Ascending aorta (tissue), 2 donors: ENCODE data around the gene P4HTM. TPM values are rescaled to one million over a fixed set of nuclear protein-coding genes. Genes with fewer than 3 reads are reported as not detected.

Source experiments
- DNase-seq, 2 donors: peaks; one replicate each; pipeline ENCODE4 v3.0.0-alpha.2; 2019; ENCODE audit warnings: low spot score in 2 of 2
- H3K27ac ChIP-seq, 2 donors: fragments of 200-600 bp; sonication (generic); one replicate each; pipeline ENCODE4 v1.5.1; 2016 to 2017; ENCODE audit warnings: mild to moderate bottlenecking in 1 of 2
- H3K27me3 ChIP-seq: fragments of 200-600 bp; sonication (generic); one replicate; pipeline ENCODE4 v1.5.1; 2017
- H3K36me3 ChIP-seq, 2 donors: fragments of 200-600 bp; sonication (generic); one replicate each; pipeline ENCODE4 v1.5.1; 2016
- H3K4me1 ChIP-seq, 2 donors: fragments of 200-600 bp; sonication (generic); one replicate each; pipeline ENCODE4 v1.5.1; 2016 to 2017; ENCODE audit warnings: mild to moderate bottlenecking in 1 of 2
- H3K4me3 ChIP-seq, 2 donors: fragments of 200-600 bp; sonication (generic); one replicate each; pipeline ENCODE4 v1.5.1; 2016 to 2017; ENCODE audit warnings: mild to moderate bottlenecking in 1 of 2
- H3K9me3 ChIP-seq, 2 donors: fragments of 200-600 bp; sonication (generic); one replicate each; pipeline ENCODE4 v1.5.1; 2016
- intact Hi-C: fragments of 100-400 bp; cut with DNase I; formaldehyde crosslinking; loops from one replicate; pipeline ENCODE4 v1.15.1; 2023
- total RNA-seq: library from RNA; depleted of rRNA; stranded (reverse); fragments of >200 nt; gene quantifications from one replicate; pipeline ENCODE4 v1.1.0, GENCODE V29; 2016
- TF ChIP-seq, protein P1 (sequence below), 3 experiments: fragments of 200-600 bp in 2 of 3; fragments of 450-650 bp in 1 of 3; sonication (generic) in 2 of 3; IDR thresholded peaks; one replicate each; pipeline ENCODE4 v1.5.1; 2016 to 2019; ENCODE audit warnings: antibody characterized with exemption in 3 of 3, mild to moderate bottlenecking in 1 of 3, moderate library complexity in 1 of 3

The P4HTM gene, protein sequence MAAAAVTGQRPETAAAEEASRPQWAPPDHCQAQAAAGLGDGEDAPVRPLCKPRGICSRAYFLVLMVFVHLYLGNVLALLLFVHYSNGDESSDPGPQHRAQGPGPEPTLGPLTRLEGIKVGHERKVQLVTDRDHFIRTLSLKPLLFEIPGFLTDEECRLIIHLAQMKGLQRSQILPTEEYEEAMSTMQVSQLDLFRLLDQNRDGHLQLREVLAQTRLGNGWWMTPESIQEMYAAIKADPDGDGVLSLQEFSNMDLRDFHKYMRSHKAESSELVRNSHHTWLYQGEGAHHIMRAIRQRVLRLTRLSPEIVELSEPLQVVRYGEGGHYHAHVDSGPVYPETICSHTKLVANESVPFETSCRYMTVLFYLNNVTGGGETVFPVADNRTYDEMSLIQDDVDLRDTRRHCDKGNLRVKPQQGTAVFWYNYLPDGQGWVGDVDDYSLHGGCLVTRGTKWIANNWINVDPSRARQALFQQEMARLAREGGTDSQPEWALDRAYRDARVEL
- total RNA-seq = 71.9 TPM

DNA sequence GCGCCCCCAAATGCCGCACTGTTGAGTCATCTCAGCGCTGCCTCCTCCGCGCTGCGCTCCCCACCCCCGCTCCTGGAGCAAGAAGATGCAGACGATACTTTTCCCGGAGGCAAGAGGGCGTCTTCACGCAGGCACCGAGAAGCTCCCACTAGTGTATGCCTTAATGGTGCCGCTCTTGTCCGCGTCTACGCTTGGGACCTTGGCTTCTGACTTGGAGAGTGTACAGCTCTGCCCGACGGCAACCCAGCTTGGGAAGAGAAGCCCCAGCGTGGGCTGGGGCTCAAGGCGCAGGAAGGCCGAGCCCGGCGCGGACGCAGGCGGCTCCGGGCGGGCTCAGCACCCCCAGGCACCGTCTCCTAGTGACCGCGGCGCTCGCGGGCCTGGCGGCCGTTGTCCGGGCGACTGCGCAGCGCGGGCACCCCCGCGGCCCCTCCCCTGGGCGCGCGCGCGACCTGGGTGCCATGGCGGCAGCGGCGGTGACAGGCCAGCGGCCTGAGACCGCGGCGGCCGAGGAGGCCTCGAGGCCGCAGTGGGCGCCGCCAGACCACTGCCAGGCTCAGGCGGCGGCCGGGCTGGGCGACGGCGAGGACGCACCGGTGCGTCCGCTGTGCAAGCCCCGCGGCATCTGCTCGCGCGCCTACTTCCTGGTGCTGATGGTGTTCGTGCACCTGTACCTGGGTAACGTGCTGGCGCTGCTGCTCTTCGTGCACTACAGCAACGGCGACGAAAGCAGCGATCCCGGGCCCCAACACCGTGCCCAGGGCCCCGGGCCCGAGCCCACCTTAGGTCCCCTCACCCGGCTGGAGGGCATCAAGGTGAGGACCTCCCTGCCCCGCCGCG, at the start of gene P4HTM:
Gene P4HTM (plus strand): TSS at position 446 of the 840 bp plus-strand sequence. CDS start 16 bp downstream, at position 462.
- peaks cover under 1 to 5% of the 10 kb centered on the region in 2 donors for H3K36me3 ChIP-seq
- intact Hi-C loops = loop anchor here (1.0 to 2.0 kb wide), 3 partner anchors 17 to 103 kb away; partner anchors contain the start of genes DALRD3 and WDR6
- H3K27ac ChIP-seq = peak within 1 kb of the TSS; percentile 92 to 97
- peak; percentile 46 to 96 for DNase-seq
- peak within 1 kb of the TSS; percentile 80 to 99 for H3K4me3 ChIP-seq
- no peaks in the 10 kb centered on the region for H3K27me3 ChIP-seq
- TF ChIP-seq, protein P1, sequence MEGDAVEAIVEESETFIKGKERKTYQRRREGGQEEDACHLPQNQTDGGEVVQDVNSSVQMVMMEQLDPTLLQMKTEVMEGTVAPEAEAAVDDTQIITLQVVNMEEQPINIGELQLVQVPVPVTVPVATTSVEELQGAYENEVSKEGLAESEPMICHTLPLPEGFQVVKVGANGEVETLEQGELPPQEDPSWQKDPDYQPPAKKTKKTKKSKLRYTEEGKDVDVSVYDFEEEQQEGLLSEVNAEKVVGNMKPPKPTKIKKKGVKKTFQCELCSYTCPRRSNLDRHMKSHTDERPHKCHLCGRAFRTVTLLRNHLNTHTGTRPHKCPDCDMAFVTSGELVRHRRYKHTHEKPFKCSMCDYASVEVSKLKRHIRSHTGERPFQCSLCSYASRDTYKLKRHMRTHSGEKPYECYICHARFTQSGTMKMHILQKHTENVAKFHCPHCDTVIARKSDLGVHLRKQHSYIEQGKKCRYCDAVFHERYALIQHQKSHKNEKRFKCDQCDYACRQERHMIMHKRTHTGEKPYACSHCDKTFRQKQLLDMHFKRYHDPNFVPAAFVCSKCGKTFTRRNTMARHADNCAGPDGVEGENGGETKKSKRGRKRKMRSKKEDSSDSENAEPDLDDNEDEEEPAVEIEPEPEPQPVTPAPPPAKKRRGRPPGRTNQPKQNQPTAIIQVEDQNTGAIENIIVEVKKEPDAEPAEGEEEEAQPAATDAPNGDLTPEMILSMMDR (IDR thresholded peaks at IDR 0.05) = peak in 2 of 3 experiments; percentile 35 to 45
- no peaks in the 10 kb centered on the region for H3K9me3 ChIP-seq
- H3K4me1 ChIP-seq = peaks cover 10 to 26% of the 10 kb centered on the region in 2 donors

DNA sequence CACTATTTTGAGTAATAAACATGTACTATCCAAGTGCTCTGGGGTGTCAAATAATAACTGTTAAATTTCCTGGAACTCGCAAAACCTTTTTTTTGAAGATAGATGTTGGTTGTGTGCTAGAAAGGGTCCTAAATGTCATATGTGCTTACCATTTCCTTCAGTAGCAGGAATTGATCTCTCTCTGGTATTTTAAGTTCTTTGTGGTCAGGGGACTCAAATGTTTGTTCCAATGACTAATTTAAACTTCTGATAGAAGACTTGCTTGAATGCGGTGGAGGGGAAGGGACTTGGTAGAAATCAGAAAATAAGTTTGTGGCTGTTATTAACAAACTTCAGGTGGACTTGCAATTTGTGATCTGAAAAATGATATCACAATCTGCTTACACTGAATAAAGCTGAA, 44.6 kb upstream of the P4HTM start:
- Histone ChIP-seq H3K9me3 (no peaks in the 10 kb centered on the region), H3K27ac (no peak overlapping the region), H3K4me3 (no peak overlapping the region), H3K36me3 (peaks cover 2 to 8% of the 10 kb centered on the region in 2 donors), H3K27me3 (no peaks in the 10 kb centered on the region), H3K4me1 (no peaks in the 10 kb centered on the region)
- intact Hi-C loops = no loop called here
- TF ChIP-seq, protein P1 (IDR thresholded peaks at IDR 0.05) = no peak
- no peak for DNase-seq

DNA sequence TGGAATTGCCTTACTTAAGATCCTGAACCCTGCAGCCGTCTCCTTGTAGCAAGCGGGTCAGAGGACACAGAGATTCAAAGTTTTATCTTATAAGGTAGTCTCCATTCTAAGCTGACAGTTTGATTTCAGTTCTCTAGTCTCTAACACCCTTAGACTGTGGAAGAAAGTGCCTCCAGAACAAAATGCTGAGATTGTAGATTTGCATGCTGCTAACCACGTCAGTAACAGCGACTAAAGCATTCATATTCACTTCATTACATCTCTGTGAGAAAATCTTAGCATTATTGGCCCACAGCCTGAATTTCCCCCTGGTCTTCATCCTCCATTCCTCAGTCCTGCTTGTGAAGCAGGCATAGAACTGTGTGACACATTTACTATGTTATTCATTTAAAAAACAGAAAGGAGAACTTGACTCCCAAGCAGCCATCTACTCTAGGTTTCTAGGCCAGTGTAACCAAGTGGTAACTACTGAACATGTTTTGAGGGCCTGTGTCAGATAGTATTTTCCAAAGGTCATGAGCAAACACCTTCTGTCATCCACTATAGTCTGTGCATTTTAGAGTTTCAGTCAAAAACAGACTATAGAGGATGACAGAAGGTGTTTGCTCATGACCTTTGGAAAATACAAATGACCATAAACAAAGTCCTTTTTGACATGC, 44.0 kb upstream of the P4HTM start:
- Histone ChIP-seq H3K27me3 (no peaks in the 10 kb centered on the region), H3K4me3 (no peak overlapping the region), H3K27ac (no peak overlapping the region), H3K36me3 (peaks cover 2 to 8% of the 10 kb centered on the region in 2 donors), H3K9me3 (no peaks in the 10 kb centered on the region), H3K4me1 (no peaks in the 10 kb centered on the region)
- TF ChIP-seq, protein P1 (IDR thresholded peaks at IDR 0.05) = no peak
- DNase-seq = no peak
- intact Hi-C loops = no loop called here

DNA sequence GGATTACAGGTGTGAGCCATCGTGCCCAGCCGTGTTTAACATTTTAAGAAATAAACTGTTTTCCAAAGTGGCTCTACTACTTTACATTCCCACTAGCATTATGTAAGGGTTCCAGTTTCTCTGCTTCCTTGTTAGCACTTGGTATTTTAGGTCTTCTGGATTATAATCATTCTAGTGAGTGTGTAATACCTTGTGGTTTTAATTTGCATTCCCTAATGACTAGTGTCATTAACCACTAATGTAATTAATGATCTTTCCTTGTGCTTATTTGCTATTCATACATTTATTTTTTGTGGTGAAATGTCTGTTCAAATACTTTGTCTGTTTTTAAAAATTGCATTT, 40.7 kb upstream of the P4HTM start:
- H3K27me3 ChIP-seq = no peaks in the 10 kb centered on the region
- H3K27ac ChIP-seq = peak overlapping the region; percentile 69 to 75
- H3K9me3 ChIP-seq = no peaks in the 10 kb centered on the region
- no peaks in the 10 kb centered on the region for H3K4me1 ChIP-seq
- peaks cover 11 to 19% of the 10 kb centered on the region in 2 donors for H3K36me3 ChIP-seq
- peak overlapping the region in 1 of 2 donors; percentile 36 for H3K4me3 ChIP-seq
- TF ChIP-seq, protein P1 (IDR thresholded peaks at IDR 0.05) = no peak
- no peak for DNase-seq
- intact Hi-C loops = no loop called here

DNA sequence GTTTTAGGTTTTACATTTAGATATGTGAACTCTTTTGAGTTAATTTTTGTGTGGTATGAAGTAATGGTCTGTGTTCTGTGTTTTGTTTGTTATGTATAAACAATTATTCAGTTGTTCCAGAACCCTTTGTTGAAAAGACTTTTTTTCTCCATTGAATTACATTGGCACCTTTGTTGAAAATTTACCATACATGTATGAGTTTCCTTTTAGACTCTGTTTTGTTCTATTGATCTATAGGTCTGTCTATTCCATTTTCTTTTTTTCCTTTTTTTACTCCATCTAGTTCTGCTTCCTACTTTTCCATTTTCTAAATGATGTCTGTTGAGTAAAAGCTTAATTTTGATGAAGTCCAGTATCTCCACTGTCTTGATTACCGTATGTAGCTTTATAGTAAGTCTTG, 40.0 kb upstream of the P4HTM start:
- H3K27ac ChIP-seq = peak overlapping the region in 1 of 2 donors; percentile 75
- no peaks in the 10 kb centered on the region for H3K4me1 ChIP-seq
- H3K4me3 ChIP-seq = no peak overlapping the region
- no peaks in the 10 kb centered on the region for H3K9me3 ChIP-seq
- H3K27me3 ChIP-seq = no peaks in the 10 kb centered on the region
- intact Hi-C loops = no loop called here
- TF ChIP-seq, protein P1 (IDR thresholded peaks at IDR 0.05) = no peak
- H3K36me3 ChIP-seq = peaks cover 11 to 21% of the 10 kb centered on the region in 2 donors
- DNase-seq = no peak
